Measurements from ENCODE around the gene MRAS.
"Not testable (repeated sequence)": the region's sequence is repeated elsewhere in the genome, so short reads cannot be mapped to it uniquely, and the experiment has no call there.

Gene MRAS

GRCh38 chr3:138426211-138426610, 77.8 kb downstream of the MRAS start:
- FAIRE-seq, result no peak

- FAIRE-seq, result not testable (repeated sequence)
Measured at GRCh38 chr3:138426754-138427153, 78.4 kb downstream of the MRAS start.

- no peak for FAIRE-seq
Measured at GRCh38 chr3:138429665-138430064, 81.3 kb downstream of the MRAS start.

DNA sequence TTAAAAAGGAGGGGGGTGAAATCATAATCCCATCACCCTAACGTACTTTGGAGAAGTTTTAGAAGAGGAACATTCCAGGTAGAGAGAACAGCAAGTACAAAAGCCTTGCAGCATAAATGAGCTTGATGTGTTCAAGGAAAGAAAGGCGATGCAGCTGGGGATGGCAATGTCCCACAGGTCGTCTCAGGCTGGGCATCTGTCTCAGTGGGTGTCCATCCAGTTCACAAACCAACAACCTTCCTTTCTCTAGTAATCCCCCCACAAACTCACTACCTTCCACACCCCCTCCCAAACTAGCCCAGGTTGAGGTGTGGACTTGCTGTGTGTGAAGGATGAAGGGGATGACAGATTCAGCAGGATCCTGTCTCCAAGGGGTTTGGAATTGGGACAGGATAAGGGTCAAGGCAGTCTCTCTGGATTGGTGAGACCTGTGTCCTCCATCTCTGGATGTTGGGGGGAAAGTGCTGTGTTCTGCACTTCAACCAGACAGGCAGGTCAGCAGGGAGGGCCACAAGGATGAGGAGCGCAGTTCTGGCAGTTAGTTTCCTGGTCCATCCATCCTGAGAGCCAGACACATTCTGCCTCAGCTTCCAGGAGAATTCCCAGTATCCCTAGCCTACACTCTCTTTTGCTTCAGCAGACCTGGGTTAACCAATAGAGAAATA, 84.3 kb downstream of the MRAS start:
- FAIRE-seq, result no peak

- FAIRE-seq, result no peak
Measured at GRCh38 chr3:138433892-138434275, 85.5 kb downstream of the MRAS start.

DNA sequence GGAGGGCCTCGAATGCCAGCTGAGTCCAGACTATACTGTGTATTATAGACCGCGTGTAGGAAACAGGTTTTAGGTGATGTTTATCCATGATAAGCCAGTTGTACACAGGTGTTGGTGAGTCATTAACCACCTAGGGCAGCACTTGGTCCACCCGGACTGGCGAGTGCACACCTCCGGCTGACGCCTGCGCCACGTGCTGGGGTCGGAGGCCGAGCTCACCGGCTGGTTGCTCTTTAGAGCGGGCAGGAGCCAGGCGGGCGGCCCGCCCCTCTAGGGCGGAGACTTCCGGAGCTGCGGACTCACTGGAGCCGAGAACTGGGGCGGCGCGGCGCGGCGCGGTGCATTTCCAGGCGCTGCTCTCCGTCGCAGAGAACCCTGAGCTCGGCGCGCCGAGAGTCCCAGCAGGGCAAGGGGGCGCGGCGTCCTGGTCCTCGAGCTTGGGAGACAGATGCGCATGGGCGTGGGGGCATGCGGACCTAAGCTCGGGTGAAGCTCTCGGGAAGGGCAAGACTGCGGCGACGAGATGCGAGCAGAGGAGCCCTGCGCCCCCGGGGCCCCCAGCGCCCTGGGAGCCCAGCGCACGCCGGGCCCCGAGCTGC, 86.0 kb downstream of the MRAS start, which contains the start of gene ESYT3:
Gene ESYT3 (plus strand): TSS at position 341 of the 599 bp plus-strand sequence. CDS start 183 bp downstream, at position 524.
- FAIRE-seq, result no peak

DNA sequence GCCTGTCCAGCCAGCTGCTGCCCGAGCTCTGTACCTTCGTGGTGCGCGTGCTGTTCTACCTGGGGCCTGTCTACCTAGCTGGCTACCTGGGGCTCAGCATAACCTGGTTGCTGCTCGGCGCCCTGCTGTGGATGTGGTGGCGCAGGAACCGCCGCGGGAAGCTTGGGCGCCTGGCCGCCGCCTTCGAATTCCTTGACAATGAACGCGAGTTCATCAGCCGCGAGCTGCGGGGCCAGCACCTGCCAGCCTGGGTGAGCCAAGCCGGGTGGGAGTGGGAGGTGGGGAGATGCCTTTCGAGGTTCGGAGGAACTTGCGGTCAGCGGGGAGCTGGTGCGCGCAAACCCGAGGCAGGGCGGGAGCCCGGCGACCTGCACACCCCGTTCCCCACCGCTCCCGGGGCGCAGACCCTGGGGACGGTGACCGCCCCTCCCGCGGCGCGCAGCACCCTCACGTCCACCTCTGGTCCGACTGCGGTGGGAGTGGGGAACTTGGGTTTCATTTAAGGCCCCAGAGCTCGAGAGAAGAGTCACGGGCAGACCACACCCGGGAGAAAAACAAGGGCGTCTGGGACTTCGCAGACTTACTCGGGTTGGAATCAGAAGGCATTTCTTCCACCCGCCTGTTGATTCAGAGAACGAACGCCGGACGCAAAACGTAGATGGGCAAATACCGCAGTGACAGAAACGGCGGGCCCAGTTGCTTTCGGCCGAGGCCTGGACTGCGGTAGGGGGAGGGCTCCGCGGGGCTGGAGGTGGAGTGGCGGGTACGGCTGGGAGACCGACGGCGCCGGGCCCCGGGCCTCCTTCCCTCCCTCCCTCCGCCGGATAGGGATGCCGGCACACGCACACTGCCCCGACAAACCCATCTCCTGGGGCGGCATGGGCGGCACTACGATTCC, 86.7 kb downstream of the MRAS start:
- FAIRE-seq, result no peak

GRCh38 chr3:138435840-138436239, 87.5 kb downstream of the MRAS start:
- no peak for FAIRE-seq

DNA sequence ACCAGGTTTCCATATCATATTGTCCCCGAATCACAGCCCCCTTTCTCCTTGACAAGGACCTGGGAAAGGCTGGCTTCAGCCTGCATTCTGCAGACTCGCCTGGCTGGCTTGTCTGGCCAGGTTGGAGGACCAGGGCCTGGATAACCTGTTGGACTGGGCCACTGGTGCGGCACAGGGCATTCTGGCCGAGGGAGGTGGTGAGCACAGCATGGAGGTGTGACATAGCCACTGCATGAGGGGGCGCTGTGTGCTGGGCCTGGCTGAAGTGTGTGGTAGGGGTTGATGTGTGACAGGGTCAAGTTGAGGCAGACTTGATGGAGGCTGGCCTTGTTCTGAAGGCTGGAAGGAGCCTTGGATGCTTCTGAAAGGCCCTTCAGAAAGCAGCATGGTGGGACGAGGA, 88.9 kb downstream of the MRAS start:
- FAIRE-seq, result no peak

- FAIRE-seq, result no peak
Measured at GRCh38 chr3:138438896-138439295, 90.5 kb downstream of the MRAS start.

DNA sequence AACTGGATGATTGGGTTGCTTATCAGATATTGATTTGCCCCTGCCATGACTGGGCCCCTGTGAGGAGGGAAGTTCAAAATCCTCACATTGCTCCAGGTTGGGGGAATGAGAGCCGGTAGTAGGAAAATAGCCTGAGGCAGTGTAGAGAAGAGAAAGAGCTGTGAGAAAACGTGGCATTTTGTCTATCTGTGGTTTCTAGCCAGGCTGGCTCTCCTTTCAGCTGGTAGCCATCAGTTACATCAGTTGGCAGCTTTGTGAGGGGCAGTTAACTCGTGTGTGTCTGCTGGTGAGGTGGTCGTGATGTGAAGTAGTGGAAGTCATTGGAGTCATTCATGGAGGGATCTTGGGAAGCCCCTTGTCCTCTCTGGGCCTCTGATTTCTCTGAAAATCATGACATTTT, 91.3 kb downstream of the MRAS start:
- FAIRE-seq, result no peak

DNA sequence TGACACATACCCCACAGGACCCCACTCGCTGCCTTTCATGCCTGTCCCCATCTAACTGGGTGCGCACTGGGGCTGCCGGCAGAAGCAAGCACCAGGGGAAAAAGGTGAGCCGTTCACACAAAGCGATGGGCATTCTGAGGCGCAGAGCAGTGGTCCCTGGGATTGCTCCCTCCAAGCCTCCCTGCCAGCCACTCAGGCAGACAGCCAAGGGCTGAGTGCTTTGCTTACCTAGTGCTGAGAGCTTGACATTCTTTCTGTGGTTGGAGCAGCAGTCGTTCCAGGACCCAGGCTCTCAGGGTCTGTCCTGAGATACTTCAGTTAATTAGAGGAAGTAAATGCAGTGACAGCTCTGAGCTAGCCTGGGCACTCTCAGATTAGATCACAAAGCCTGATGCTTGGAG, 91.7 kb downstream of the MRAS start:
- FAIRE-seq, result no peak

DNA sequence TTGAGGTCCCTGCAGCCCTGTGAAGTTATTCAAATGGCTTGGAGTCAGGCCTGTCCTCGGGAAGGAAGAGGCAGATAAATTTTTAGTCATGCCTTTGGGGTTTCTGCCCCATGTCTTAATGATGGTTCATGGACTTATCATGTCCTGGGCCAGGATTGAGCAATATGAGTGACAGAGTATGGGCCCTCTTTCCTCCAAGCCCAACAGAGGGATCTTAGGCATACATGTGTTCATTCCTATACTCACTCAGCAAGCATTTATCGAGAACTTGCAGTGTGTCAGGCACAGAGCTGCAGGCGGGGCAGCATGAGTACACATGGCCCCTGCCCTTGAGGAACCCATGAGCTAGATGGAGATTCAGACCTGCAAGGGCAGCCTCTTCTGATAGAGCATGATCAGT, 92.2 kb downstream of the MRAS start:
- no peak for FAIRE-seq

DNA sequence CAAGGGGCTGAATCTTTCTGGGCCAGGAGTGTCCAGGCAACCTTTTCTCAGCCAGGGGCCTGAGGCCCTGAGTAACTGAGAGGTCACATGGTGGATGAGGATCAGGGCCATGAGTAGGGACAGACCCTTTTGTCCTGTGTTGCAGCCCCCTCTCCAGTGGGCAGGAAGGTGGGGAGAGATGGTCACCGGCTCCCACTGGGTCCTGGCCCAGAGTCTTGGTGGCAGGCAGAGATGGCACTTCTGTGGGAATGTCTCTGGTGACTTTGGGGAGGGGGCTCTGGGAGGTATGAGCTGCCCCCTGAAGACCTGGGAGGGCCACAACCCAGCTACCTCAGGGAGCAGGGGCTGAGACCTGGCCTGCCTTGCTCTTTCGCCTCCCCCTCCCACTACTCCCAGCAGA, 92.9 kb downstream of the MRAS start:
- FAIRE-seq, result no peak

DNA sequence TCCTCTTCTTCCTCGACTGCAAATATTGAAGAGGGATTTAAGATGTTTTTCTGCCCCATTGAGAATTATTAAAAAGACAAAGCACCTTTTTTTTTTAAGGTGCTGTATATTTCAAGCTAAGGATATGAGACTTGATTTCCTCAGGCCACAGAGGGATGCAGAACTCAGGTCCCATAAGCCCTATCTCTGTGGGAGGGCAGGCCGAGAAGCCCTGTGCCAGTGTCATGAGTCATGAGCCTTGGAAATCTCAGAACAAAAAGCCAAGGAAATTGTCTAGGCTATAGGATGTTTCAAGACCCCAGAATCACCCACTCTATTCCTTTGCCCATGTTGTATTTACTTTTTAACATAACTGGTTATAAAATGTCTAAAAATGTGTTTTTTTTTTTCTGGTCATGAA, 93.4 kb downstream of the MRAS start:
- no peak for FAIRE-seq

DNA sequence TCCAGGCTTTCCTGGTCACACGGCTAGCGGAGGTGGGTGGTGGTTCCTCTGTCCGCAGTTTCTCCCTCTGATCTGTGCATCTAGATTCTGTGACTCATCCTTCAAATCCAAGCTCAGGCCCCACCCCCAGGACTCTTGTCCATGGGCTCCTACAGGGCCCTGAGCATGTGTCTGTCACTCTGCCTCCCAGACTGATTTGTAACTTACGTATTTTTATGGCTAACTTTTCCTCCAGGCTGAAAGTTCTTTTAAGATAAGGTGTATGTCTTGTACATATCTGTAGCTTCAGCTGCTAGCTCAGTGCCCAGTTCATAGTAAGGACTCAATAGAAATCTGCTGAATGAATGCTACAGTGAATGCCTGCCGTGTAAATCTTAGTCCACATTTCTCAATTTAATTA, 94.1 kb downstream of the MRAS start:
- no peak for FAIRE-seq

GRCh38 chr3:138443091-138443490, 94.7 kb downstream of the MRAS start:
- no peak for FAIRE-seq

DNA sequence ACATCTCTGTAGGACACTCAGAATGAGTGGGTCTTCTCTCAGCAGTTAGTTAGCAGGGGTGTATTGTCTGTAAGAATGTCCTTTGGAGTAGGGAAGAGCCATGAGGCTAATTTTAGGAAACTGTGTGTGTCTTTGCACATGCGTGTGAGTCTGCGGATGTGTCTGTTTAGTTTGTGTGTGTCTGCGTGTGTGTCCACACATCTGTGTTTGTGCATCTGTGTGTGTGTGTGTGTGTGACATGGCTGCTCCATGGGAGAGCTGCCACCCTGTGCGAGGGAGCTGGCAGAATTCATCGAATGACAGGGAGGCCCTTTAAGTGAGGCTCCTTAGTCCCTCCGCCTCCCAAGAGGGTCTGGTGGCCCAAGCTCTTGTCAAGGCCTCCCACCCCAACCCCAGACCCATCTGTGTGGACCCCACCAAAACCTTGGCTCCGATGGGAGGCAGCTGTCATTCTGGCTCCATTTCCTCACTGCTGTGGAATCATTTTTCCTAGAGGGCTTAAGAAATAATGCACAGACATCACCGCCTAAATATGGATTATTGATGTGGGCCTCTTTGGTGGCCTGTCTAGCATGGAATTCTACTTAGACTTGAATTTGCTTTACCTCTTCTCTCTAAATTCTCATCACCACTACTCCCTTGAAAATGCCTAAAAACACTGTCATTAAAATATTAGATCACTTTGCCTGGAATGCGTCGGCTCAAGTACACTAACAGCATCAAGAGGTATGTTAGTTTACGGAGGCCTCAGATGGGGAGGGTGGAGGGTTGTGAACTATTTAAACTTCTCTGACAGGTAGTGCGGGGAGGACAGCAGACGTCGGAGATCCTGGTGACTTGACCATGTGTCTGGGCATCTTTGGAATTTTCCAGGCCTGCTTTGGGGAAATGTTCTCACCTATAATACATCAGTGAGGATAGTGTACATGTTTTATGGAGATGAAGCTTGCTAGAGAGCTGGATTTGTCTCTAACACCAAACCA, 95.4 kb downstream of the MRAS start:
- FAIRE-seq, result no peak

DNA sequence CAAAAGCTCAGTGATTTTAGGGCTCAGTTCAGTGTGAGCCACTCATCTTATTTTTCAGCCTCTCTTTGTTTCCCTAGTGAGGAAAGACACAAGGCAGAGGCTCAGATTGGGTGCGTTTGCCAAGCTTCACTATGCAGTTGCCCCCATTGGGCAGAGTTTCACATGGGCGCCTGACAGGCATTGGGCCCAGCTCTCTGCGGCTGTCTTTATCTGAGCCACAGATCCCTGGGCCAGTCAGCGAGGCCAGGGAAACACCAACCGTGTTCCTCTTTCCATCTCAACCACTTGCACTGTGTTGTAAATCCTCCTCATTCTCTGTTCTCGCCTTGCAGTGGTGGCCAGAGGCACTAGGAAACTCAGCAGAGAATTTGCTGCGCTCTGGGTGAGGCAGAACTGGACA, 96.9 kb downstream of the MRAS start:
- no peak for FAIRE-seq

DNA sequence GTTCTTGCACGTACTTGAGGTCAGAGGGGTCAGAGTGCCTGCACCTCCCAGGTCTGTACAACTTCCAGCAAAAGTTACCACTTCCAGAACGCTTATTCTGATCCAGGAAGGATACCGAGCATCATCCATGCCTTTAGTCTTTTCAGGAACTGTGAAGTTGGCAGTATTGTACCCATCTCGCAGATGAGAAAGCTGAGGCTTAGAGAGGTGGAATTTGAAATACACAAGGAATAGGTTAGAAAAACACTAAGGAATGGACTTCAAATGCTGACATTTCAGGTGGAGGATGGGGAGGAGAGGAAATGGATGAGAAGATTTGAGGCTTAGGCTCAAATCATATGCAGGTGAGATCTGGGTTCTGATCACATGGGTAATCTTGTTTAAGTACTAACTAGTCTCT, 97.3 kb downstream of the MRAS start:
- no peak for FAIRE-seq

DNA sequence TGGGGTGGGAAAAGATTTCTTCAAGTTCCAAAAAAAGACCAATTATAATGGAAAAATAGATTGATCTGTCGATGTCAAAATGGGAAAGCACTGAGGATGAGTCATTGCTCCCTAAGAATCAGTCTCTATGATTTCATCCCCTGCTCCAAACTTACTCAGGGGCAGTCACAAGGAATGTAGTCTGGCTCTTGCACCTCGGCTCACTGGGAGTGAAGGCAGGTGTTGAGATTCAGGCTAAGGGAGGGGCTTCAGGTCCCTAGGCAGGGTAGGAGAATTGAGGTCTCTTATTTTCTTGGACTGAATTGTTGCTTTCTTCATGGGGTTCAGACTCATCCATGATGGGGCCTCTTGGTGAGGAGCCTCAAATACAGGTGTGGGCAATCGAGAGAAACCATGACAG, 100.3 kb downstream of the MRAS start:
- FAIRE-seq, result no peak

DNA sequence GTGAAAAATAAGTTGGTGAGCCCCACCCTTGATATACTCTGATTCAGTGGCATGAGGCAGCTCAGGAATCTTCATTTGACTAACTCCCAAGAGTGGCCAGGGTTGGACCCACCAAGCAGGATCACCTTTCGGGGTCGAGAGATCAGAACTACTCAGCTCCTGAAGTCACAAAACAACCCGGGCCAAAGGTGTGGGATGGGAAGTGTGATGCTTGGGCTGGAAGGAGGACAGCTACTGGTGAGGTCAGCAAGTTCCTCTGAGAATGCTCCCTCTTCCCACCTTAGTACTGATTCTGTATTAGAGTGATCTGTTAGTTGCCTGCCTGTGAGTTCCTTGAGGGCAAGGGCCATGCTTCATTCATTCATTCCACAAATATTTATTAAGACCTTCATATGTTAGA, 101.1 kb downstream of the MRAS start:
- FAIRE-seq, result no peak

- FAIRE-seq, result no peak
Measured at GRCh38 chr3:138450181-138450580, 101.8 kb downstream of the MRAS start.

Data from islet of Langerhans (tissue), 1 donor.